Measurements from ENCODE around the gene EEFSEC. TPM values are rescaled to one million over a fixed set of nuclear protein-coding genes. Genes with fewer than 3 reads are reported as not detected.

The EEFSEC gene
- total RNA-seq, 1 donor from 2014 or later = 6.1 TPM

DNA sequence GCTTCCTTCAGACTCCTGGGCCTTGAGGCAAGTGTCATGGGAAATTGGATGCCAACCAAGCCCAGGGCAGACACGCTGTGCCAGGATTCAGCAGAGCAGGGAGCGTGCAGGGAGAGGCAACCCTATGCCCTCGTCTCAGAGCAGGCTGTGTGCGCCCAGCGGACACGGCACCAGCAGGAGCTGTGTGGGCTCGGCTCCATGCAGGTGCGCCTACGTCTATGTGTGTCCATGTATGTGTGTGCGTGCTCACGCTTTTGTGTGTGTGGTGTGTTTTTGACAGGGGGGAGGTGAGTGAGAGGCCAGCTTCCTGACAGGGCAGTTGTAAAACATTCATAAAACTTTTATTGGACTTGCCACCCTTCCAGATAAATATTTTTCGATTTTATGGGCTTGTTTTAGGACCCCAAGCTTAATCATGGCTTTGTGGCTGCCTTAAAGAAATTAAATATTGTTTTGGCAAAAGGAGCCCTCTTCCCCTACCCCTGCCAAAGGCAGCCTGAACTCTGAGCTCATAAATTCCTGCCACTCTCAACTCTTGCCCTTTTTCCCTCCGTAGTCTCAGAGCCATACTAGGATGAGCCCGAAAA lies 229.0 kb downstream of the EEFSEC start:
- Mint-ChIP-seq H3K27me3 (ENCODE audit: low read depth, unreplicated experiment) (peaks cover 16% of the 10 kb centered on the region), H3K36me3 (ENCODE audit: low read depth, unreplicated experiment) (peaks cover 5% of the 10 kb centered on the region), H3K4me1 (ENCODE audit: low read depth, unreplicated experiment) (peaks cover 32% of the 10 kb centered on the region), H3K4me3 (ENCODE audit: unreplicated experiment) (no peak overlapping the region), H3K9me3 (ENCODE audit: unreplicated experiment) (peaks cover 3% of the 10 kb centered on the region), H3K27ac (ENCODE audit: unreplicated experiment) (no peak overlapping the region)
- no peak overlapping the region for H3K4me3 ChIP-seq (ENCODE audit: insufficient read depth, low read depth, low read length)
- FAIRE-seq (no peak), DNase-seq (ENCODE audit: low read depth) (no peak)
- H3K27ac ChIP-seq (ENCODE audit: low read depth, low read length) = no peak overlapping the region
- no peaks in the 10 kb centered on the region for H3K9me3 ChIP-seq (ENCODE audit: insufficient read depth, low read depth, low read length)
- TF ChIP-seq, protein P1, sequence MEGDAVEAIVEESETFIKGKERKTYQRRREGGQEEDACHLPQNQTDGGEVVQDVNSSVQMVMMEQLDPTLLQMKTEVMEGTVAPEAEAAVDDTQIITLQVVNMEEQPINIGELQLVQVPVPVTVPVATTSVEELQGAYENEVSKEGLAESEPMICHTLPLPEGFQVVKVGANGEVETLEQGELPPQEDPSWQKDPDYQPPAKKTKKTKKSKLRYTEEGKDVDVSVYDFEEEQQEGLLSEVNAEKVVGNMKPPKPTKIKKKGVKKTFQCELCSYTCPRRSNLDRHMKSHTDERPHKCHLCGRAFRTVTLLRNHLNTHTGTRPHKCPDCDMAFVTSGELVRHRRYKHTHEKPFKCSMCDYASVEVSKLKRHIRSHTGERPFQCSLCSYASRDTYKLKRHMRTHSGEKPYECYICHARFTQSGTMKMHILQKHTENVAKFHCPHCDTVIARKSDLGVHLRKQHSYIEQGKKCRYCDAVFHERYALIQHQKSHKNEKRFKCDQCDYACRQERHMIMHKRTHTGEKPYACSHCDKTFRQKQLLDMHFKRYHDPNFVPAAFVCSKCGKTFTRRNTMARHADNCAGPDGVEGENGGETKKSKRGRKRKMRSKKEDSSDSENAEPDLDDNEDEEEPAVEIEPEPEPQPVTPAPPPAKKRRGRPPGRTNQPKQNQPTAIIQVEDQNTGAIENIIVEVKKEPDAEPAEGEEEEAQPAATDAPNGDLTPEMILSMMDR (IDR thresholded peaks at IDR 0.05; ENCODE audit: insufficient read depth, low read depth, low read length) = no peak
- no peak for TF ChIP-seq EZH2 (IDR thresholded peaks at IDR 0.05; ENCODE audit: insufficient read depth, low read length)
- no peaks in the 10 kb centered on the region for H3K79me2 ChIP-seq (ENCODE audit: insufficient read depth, low read length)
- no peak overlapping the region for H2AFZ ChIP-seq (ENCODE audit: low read depth, low read length)
- no peaks in the 10 kb centered on the region for H3K27me3 ChIP-seq (ENCODE audit: insufficient read depth, low read length)
- no peaks in the 10 kb centered on the region for H3K36me3 ChIP-seq (ENCODE audit: insufficient read depth, low read length)
- peaks cover 15% of the 10 kb centered on the region for H3K4me1 ChIP-seq (ENCODE audit: insufficient read depth, low read length)
- no peak overlapping the region for H3K9ac ChIP-seq (ENCODE audit: low read length)
- peaks cover 8% of the 10 kb centered on the region for H4K20me1 ChIP-seq (ENCODE audit: insufficient read depth, low read length)
- no peak overlapping the region for H3K4me2 ChIP-seq (ENCODE audit: low read length)

DNA sequence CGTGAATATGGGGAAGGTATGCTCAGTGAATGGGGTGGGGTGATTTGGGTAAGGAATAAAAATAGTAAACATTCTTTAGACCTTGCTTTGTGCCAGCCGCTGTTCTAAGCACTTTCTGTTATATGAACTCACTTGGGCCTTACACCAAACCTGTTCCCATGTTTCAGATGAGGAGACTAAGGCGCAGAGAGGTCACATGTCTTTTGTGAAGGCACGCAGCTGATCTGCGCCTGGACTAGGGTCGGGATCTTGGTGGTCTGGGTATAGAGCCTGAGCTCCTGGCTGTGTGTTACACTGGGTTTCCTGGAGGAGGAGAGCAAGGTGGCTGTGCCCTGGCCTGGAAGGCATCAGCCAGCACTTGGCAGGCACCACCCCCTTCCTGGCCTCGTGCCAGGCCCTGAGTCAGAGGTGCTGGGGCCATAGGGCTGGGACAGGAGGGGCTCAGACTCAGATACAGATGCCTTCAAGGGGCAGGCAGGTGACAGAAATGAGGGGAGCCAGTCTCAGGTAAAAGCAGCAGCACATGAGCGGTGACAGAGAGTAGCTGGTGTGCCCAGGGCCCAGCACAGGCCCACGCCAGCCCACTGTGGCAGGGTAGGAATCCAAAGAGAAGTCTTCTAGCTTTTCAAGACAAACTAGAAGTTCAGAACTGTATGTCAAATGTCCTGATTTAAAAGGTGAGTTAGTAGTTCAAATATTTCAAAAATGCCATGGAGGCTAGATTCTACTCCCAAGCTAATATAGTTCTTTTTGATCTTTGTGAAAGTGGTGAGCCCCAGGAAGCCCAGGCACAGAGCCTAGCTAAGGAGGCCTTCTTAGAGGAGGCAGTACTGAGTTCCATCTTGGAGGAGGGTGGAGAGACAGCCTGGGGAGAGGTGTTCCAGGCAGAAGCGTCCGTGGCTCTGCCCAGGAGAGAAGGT lies 230.3 kb downstream of the EEFSEC start:
- Histone ChIP-seq H3K36me3 (ENCODE audit: insufficient read depth, low read length) (no peaks in the 10 kb centered on the region), H3K4me2 (ENCODE audit: low read length) (no peak overlapping the region), H3K9me3 (ENCODE audit: insufficient read depth, low read depth, low read length) (no peaks in the 10 kb centered on the region), H3K27ac (ENCODE audit: low read depth, low read length) (no peak overlapping the region), H3K27me3 (ENCODE audit: insufficient read depth, low read length) (no peaks in the 10 kb centered on the region), H3K79me2 (ENCODE audit: insufficient read depth, low read length) (no peaks in the 10 kb centered on the region), H3K4me3 (ENCODE audit: insufficient read depth, low read depth, low read length) (no peak overlapping the region), H4K20me1 (ENCODE audit: insufficient read depth, low read length) (peaks cover 8% of the 10 kb centered on the region), H2AFZ (ENCODE audit: low read depth, low read length) (no peak overlapping the region), H3K9ac (ENCODE audit: low read length) (no peak overlapping the region), H3K4me1 (ENCODE audit: insufficient read depth, low read length) (peaks cover 14% of the 10 kb centered on the region)
- Mint-ChIP-seq H3K27ac (ENCODE audit: unreplicated experiment) (peak overlapping the region; percentile 22), H3K4me1 (ENCODE audit: low read depth, unreplicated experiment) (peaks cover 24% of the 10 kb centered on the region), H3K27me3 (ENCODE audit: low read depth, unreplicated experiment) (peaks cover 16% of the 10 kb centered on the region), H3K4me3 (ENCODE audit: unreplicated experiment) (no peak overlapping the region), H3K36me3 (ENCODE audit: low read depth, unreplicated experiment) (peaks cover 2% of the 10 kb centered on the region), H3K9me3 (ENCODE audit: unreplicated experiment) (peaks cover 3% of the 10 kb centered on the region)
- DNase-seq (ENCODE audit: low read depth) (peak; percentile 17), FAIRE-seq (no peak)
- TF ChIP-seq EZH2 (IDR thresholded peaks at IDR 0.05; ENCODE audit: insufficient read depth, low read length) = no peak
- TF ChIP-seq, protein P1 (IDR thresholded peaks at IDR 0.05; ENCODE audit: insufficient read depth, low read depth, low read length) = no peak
